SHP77 (cell line): ENCODE data around the gene GGT6.

ENCODE experiments used
- DNase-seq, 2 experiments: peaks; one replicate each; lab custom pipeline; 2025; lab: John Stamatoyannopoulos, UW

Gene GGT6

GRCh38 chr17:4520060-4520893 lies 40.1 kb downstream of the GGT6 start:
- no peak for DNase-seq

- DNase-seq: no peak
Observed at GRCh38 chr17:4519361-4519788, 41.0 kb downstream of the GGT6 start.

- DNase-seq: no peak
Observed at GRCh38 chr17:4518901-4519300, 41.5 kb downstream of the GGT6 start.

GRCh38 chr17:4516735-4517134 lies 43.6 kb downstream of the GGT6 start:
- no peak for DNase-seq

- no peak for DNase-seq
Observed at GRCh38 chr17:4515501-4515900, 44.9 kb downstream of the GGT6 start.

GRCh38 chr17:4514779-4515178 lies 45.6 kb downstream of the GGT6 start:
- no peak for DNase-seq

GRCh38 chr17:4514206-4514605 lies 46.2 kb downstream of the GGT6 start:
- DNase-seq: no peak

GRCh38 chr17:4513113-4514032 lies 47.0 kb downstream of the GGT6 start:
- DNase-seq: no peak

GRCh38 chr17:4512156-4513112 lies 47.9 kb downstream of the GGT6 start:
- DNase-seq: no peak

GRCh38 chr17:4511199-4511932 lies 49.0 kb downstream of the GGT6 start:
- DNase-seq: no peak

- DNase-seq: no peak
Observed at GRCh38 chr17:4510618-4510941, 49.8 kb downstream of the GGT6 start.

- DNase-seq: no peak
Observed at GRCh38 chr17:4509923-4510617, 50.3 kb downstream of the GGT6 start.

- DNase-seq: no peak
Observed at GRCh38 chr17:4509401-4509800, 51.0 kb downstream of the GGT6 start.

GRCh38 chr17:4508207-4508606 lies 52.2 kb downstream of the GGT6 start:
- no peak for DNase-seq

GRCh38 chr17:4507361-4508111 lies 52.8 kb downstream of the GGT6 start:
- DNase-seq: no peak
